Measurements from ENCODE around the gene FBXO40.

FBXO40 gene

DNA sequence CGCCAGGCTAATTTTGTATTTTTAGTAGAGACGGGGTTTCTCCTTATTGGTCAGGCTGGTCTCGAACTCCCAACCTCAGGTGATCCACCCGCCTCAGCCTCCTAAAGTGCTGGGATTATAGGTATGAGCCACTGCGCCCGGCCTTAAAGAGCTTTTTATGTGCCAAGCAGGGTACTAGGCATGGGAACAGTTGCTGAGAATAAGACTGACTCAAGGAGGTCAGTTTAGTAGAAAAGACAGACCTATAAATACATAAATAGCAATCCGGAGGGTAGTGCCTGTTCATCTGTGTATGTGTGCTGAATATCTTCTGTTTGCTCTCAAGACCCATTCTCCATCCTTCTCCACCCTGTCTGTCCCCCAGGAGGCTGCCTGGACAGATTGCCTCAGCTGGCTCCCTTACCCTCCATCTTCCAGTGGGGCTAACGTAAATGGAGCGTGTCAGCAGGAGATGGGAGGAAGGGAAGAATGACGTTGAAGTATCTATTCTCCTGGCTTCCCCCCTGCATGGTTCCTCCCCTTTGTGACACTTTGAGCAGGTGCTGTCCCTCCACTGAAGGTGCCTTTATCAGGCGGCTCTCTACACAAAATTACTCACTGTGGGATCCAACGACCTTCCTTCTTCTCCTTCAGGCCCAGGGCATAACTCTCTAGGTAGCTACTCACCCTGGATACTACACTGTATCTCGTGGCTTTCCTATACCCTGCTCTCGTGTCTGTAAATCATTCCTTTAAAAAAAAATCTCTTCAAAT is 31.1 kb downstream of the FBXO40 start:
- no peak for DNase-seq

DNA sequence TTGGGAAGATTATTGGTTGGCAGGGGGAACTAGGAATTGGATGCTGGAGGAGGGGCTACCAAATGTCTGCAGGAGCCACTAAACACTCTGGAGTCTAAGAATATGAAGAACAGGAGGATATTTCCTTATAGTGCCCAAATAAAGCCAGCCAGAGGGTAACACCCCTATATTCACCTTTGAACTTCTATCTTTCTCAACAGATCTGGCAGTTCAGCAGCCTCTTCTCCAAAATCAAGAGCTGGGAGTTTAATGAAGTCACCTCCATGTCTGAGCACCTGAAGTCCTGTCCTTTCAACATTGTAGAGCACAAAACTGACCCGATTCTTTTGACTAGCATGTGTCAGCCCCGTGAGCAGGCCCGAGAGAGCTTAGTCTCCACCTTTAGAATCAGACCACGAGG is 33.3 kb downstream of the FBXO40 start:
- no peak for DNase-seq

DNA sequence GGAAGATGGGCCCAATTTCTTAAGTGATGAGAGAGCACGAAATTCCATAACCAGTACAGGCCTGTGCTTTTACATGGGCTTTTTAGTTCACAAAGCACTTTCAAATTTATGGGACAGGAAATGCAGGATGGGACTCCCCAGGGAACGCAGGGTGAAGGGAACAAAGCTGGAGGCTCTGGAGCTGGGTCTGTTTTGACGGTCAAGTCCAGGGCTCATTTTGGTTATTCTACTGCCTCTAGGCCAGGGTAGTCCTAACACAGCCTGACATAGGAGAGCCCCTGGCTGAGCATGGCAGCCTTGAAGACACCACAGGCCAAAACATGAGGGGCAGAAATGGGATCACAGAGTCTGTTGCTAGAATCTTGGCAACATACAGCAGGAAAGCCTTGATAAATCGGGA is 34.0 kb downstream of the FBXO40 start:
- DNase-seq, result no peak

DNA sequence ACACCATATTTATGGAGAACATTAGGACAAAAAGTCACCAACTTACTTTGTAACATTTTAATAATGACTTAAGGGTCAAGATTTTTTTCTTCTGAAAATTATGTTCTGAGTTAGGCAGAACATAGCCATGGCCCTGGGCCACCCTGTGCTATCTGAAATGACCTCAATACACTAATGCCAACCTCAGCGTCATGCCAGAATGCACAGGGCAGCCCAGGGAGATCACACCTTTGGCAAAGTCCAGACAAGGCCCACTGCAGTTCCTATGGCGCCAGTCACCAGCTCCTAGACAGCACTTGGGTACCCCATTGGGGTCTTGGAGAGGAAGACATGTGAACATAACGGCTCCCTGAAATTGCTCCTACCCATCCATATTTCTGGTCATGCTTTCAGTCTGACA is 34.4 kb downstream of the FBXO40 start:
- DNase-seq, result no peak

DNA sequence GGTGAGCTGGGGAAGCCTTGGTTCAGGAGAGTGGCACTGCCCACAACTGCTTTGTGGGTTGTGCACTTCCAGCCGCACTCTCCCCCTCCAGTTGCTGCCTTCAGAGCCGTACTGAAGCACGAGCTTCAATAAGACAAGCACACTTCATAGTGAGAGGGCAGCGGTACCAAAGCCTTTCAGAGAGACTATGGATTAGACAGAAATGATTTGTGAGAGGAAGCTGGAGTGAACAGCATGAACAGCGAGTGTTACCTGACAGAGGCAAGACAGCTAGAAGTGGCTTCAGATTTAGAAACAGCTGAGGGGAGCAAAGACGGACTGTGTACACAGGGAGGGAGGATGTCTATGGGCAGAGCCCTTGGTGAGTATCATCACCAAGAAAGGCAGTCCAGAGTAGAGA is 36.4 kb downstream of the FBXO40 start:
- DNase-seq, result no peak

DNA sequence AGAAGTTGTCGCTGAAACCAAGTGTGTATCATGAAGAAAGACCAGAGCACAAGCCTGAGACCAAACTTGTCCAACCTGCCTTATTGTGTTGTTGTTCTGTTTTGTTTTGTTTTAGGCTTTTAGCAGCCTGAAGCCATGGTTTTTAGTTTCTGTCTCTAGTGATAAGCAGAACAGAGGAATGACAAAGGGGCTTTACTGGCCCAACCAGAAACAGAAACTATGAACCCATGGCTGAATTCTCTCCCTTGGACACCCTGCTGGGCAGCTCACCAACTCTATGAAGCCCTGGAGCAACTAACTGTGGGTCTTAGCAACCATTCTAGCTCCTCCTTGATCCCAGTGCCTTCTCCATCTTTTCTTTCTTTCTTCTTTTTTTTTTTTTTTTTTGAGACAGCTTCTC is 37.2 kb downstream of the FBXO40 start:
- DNase-seq, result no peak

DNA sequence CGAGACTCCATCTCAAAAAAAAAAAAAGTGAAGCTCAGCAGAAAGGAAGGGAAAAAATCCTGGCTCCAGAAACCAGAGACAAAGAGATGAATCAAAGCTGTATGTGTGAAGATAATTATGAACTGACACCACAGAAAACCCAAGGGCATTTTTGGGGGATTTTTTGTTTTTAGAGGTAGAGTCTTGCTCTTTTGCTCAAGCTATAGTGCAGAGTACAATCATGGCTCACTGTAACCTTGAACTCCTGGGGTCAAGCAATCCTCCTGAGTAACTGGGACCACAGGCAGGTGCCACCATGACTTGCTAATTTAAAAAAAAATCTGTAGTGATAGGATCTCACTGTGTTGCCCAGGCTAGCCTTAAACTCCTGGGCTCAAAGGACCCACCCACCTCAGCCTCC is 44.7 kb downstream of the FBXO40 start:
- DNase-seq, result no peak

DNA sequence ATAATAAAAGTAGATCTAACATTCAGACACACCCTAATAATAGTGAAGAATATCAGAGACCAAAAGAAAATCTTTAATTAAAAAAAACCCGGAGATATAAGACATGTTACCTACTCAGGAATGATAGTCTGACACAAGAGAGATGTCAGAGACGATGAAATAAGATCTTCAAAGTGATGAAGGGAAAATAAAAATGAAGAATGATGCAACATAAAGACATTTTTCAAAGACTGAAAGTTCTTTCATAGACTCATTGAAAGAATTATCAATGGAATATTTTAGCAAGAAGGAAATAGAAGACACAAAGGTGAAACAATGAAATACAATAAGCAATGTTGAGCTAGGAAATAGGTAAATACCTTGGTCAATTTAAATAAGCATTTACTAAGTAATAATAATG is 47.9 kb downstream of the FBXO40 start:
- DNase-seq, result no peak

DNA sequence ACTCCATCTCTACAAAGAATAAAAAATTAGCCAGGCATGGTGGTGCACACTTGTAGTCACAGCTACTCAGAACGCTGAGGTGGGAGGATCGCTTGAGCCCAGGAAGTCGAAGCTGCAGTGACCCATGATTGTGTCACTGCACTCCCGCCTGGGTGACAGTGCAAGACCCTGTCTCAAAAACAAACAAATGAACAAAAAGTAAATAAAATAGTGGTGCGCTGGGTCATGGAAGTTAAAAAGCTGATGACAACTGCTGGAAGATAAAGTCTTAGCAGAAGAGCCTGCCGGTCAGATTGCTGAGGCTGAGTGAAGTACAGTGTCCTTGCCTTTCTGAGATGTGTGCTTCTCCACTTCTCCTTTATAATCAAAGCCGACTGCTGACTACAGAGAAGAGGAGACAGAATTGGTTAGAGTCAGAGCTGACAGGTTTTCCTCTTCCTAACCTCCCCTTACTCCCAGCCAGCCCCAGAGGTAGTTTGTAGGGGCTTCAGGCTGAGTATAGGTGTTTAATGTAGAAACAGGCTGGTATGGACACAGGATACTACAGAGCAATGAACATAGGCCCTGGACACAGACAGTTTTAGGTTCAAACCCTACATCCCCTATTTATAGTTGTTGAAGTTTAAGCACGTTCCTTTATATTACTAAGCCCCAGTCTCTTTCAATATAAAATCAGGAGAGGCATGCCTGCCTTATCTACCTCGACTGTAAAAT is 49.6 kb downstream of the FBXO40 start:
- no peak for DNase-seq

DNA sequence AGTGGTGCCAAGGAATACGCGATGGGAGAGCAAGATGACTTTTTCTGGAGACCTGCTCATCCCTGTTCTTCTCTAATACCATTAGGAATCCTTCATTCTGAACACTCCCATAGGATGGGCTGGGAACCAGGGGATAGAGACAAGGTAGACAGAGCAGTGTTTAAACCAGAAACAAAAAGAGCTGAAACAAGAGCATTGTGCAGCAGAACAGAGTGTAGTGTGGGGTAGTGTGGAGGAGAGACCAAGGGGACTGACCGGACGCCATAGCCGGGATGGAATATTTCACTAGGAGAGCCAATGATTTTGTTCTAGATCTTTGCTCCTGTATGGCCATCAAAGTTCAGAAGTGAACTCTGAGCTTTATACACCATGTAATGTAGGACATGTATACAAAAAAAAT is 51.9 kb downstream of the FBXO40 start:
- no peak for DNase-seq

DNA sequence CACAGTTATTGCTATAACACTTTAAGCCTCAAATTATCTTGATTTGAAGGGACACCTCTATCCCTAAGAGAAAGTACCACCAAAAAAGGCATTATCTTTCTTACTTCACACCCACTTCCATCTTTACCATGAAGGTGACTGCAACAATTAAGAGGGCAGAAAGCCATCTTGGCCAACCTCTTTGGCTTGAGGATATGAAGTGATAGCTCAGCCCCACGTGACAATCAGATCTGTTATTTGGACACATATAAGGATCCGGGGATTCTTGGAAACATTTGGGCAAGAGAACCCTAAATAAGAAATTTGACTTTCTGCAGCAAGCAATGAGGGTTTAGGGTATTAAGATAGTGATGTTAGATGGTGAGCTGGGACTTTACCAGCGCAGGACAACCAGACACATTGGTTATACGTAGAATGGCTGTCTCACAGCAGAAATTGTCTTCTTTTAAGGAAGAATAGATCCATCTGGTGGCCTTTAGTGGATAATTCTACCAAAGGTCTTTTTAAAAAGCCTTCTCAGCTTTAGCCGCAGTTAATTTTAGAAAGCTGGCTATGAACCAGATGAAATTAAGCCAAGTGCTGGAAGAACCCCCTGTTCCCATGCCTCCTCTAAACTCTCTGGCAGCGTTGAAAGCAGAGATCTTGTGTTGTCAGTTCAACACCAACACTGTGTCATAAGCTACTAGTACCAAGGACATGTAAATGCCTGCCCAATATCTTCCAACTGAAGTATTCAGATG is 55.2 kb downstream of the FBXO40 start:
- DNase-seq, result no peak

DNA sequence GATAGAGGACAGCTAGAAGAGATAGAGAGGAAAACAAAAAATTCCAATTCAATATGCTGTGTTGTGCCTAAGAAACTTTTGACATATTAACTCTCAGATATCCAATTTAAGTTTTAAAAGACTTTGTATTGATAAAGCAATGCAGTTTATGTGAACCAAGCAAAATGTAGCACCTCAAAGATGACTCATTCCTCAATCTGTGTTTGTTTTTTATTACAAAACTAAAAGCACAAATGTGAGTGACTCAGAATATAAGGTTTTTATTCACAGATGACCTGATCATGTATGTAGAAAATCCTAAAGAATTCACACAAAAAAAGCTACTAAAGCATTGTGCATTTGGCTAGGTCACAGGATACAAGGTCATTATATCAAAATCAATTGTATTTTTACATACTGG is 56.5 kb downstream of the FBXO40 start:
- DNase-seq, result no peak

DNA sequence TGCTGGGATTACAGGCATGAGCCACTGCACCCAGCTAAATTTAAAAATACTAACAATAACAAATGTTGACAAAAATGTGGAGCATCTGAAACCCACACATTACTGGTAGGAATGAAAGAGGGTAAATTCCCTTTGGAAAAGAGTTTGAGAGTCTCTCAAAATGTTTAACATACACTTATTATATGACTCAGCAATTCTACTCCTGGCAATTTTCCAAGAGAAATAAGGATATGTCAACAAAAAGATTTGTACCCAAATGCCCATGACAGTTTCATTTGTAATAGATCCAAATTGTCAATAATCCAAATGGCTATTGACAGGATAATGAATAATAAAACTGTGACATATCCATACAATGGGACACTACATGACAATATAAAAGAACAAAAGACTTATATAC is 58.5 kb downstream of the FBXO40 start:
- peak; percentile 63 for DNase-seq

DNA sequence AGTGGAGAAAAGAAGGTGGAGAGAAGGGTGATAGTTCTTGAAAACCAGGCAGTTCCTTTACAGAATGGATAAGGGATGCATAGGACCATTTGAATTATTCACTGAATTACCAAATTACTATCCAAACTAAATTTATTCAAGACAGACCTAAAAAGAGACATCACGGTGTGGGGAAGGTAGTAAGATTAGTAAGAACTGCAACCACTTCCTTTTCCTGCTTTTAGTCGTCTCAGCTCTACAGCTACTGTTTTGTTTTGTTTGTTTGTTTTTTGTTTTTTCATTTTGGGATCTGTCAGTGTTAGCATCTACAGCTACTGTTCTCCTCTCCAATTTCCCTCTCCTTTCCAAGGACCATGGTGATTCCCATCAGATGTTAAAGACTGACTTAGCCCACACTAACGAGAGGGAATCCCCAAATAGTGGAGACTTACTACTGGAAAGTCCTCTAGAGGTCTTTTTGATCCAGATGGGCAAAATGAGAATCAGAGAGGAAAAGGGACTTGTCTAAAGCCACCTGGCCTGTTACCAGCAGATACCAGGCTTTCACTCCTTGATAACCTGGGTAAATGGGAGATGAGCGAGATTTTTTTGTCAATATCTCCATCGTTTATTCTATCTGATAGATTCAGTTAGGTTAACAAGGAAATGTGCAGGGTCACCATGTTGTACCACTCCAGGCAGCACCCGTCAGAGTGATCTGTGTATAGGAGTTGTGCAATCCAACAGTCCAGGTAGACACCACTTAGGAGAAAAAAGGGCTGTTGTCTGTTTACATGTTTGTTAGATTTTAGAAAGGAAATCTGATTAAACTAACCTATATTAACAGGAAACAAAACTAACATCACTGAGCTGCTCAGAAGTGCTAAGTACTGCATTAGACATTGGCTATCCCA is 61.6 kb downstream of the FBXO40 start:
- DNase-seq, result no peak

DNA sequence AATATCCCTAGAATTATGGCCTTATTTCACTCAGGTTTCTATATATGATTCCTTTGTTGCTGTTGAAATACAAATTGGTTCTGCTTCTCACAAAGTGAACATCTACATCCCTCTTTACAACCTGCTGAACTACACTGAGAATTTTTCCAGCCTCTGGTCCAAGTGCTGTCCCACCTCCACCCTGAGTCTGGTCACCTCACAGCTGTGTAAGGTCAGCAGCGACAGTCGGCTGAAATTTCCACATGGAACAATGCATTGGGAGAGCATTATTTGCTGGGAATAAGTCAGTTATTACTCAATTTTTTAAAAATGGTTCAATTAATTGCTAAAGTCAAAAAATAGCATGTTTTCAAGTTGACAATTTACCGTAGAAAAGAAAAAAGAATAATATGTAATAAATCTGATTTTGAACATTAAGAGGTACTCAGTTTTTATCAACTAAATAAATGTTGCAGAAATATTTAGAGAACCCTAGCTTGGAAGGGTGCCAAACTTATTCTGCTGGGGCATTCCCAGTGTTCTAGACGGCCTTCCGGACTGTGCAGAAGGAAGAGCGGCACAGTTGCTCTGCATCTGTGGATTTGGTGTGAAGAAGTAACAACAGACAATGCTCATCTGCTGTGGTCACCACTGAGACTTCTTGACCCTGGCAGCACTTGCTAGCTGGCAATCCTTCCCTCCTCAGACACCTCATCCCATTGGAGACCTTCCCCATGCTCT is 65.7 kb downstream of the FBXO40 start:
- DNase-seq, result no peak

DNA sequence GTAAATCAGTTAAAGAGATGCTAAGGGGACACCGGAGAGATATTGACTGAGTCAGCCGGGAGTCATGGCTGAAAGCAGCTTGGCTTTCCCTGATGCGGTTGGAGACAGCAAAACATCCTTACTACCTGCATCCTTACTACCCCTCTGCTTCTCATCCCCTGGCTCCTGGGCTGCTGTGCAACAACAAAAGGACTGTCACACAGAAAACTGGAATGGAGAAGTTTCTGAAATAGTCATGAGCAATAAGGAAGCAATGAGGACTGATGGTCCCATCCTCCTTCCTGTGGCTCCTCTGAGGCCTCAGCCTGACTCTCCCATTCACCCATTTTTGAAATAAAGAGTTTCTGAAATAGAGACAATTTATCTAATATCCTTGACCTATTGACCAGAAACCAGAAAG is 66.4 kb downstream of the FBXO40 start:
- DNase-seq, result no peak

DNA sequence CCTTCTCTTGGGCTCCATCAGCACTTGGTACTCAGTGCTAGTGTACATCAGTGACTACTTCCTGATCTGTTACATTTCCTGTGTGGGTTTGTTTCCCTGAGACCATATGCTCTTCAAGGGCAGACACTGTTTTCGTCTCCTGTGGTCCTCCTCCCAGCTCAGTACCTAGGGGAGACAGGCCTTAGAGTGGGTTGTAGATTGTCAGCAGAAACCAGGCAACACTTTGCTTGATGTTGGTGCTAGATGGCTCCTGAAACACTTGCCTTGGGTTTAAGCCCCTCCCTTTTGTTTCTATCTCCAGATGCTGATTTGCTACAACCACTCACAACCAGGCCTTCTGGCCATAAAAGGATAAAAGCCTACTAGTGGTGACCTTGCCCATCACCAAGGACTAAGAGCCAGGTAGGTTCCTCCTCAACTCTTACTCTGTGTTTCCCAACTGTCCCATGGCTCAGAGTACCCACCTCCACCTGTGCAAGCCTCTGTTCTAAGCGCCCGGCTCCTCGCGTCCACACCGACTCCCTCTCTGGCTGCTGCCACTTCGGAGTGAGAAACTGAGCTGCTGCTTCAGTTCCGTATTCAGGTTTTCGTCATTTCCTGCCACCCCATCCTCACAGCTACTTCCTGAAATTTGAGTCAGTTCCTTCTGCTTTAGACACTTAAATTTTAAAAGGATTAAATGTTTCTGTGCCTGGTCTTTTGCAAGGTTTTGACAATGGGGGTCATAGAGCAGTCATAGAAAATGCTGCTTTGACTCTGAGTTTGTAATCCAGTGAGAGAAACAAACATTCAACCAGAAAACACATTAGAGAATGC is 67.4 kb downstream of the FBXO40 start, which contains the start of gene HCLS1:
Gene HCLS1 (minus strand): TSS at position 548 of the 816 bp plus-strand sequence. CDS start 2,556 bp downstream, outside the sequence.
- peak; percentile 81 for DNase-seq

DNA sequence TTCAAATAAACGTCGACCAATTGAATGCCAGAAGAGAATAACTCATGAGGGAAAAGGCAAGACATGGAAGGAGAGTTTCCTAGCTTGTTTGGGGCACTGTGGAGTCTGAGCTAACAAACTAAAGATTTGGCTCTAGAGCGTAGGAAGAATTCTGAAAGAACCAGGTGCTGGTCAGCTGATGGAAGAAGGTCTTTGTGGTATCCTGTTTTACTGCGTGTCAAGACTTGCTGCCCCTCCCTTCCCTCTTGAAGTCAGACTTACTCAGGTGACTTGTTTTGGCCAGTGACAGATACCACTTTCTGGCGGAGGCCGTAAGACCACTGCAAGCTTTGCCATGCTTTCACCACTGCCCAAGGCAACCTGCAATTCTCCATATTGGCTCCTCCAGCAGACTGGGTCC is 68.2 kb downstream of the FBXO40 start:
- DNase-seq, result no peak

DNA sequence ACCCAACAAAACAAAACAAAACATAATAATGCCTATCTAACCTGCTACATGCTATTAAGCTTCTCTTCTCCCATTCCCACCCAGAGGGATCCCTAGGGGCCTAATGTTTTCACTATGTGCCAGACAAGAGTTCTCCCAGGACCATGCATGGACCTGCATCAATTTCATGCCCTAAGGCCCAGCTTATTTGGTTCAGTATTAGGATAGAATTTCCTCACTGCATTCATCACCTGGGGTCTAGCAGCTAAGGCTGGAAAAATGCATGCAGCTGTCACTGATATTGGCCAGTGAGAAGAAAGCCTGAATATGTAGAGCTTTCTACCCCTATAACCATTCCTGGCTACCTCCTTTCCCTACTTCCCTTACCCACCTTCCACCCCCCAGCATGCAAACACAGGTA is 69.6 kb downstream of the FBXO40 start:
- DNase-seq, result no peak

DNA sequence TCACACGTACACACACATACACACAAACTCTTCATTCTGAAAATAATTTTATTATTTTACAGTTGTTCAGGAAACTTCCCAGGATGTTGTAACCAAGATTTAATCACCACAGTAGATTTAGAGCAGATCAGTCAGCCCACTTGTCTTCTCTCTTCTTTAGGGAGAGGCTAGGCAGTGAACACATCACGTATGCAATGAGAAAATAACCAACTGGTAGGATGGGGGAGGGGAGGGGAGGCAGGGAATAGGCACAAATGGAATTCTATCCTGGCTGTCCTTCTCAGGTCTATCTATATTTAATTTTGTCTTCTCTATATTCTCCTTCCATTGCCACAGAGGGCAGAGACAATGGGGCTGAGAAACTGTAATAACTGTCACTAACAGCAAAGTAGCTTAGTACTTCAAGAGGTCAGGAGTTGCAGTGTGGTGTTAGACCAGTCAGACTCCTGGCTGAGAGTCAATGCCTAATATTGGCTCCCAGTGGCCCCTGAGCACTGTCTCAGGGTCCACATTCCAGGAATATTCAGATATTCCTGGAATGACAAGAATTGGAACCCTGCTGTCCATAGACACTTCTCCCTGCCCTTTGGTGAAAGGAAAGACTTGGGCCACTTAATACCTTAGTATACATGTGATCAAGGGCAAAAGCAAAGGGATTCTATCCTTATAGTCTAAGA is 70.1 kb downstream of the FBXO40 start:
- no peak for DNase-seq

DNA sequence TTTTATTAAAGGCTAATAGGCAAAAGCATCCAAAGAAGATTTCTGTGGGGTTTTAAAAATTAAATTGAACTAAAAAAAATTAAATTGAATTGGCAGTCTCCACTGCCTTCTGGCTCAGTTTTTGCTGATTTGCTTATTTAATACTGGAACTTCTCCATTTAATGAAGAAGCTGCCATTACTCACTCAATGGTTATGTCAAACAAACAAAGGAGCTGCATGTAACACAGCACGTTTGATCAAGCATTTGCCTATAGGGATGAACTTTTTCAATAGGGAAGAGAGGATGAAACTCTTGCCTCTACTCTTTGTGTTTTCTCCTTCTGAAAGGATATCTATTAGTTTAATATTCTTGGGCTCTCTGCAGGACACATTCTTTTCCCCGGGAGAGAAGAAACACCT is 72.3 kb downstream of the FBXO40 start:
- DNase-seq, result no peak

Measured in hematopoietic multipotent progenitor cell treated with erythropoietin and hydrocortisone succinate and interleukin-3 and kit ligand, for 8 days (in vitro differentiated cells).